ENCODE data around the gene RAD50.

GRCh38 chr5:132681476-132681831 is 124.7 kb downstream of the RAD50 start:
- TF ChIP-seq POLR2AphosphoS5 (IDR thresholded peaks at IDR 0.05) (no peak), CTCF (IDR thresholded peaks at IDR 0.05) (no peak), EP300 (IDR thresholded peaks at IDR 0.05) (no peak), POLR2A (IDR thresholded peaks at IDR 0.05) (no peak)
